ENCODE data around the gene CNKSR3.

CNKSR3 gene

GRCh38 chr6:154500769-154501577 lies 9.5 kb downstream of the CNKSR3 start:
- DNase-seq: peak; percentile 51

GRCh38 chr6:154499855-154500589 lies 10.5 kb downstream of the CNKSR3 start:
- DNase-seq: no peak

DNA sequence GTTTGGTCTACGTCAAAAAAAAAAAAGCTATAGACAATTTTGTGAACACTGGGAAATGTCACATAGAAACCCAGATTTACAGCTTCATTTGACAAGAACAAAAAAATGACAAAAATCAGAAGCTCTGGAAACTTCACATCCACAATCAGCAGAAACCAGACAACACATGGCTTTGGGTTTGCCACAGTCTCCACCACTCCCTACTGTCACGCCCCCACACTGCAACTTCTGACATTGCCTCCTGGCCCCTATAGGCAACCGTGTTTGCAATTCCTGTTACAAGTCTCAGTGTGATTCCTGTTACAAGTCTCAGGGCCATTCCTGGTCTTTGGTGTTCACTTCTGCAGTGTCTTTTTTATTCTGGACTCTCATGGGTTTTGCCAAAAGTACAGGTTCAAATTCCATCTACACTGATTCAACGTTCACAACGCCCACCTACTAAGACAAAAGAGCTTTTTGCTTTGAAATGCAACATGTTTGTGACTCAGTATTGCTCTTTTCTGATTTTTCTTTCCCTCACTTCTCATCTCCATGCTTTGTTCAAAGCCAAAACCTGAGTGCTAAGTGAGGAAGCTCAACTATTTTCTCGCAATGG lies 12.0 kb downstream of the CNKSR3 start:
- DNase-seq: no peak

DNA sequence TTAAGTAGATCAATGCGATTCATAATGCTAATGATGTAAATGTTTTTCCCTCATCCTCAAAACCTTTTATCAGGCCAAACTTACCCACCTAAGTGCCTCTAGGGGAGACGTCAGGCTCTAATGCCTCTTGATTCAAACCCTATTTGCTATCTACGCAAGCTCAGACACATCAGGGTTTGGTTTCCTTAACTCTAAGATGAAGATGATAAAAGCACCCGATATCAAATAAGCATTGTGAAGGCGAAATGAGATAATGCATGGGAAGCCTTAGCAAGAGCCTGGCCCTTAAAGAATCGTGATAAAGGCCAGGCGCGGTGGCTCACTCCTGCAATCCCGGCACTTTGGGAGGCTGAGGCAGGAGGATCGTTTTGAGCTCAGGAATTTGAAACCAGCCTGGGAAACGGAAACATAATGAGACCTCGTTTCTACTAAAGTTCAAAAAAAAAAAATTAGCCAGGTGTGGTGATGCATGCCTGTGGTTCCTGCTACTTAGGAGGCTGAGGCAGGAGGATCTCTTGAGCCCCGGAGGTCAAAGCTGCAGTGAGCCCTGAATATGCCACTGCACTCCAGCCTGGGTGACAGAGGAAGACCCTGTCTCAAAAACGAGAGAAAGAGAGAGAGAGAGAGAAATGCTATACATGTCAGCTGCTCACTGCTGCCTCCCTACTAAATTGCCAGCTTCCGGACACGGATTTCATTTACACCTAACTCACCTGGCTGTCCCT lies 13.5 kb downstream of the CNKSR3 start:
- no peak for DNase-seq

- DNase-seq: peak; percentile 22
Observed at GRCh38 chr6:154496186-154496585, 14.3 kb downstream of the CNKSR3 start.

GRCh38 chr6:154494592-154495311 lies 15.7 kb downstream of the CNKSR3 start:
- DNase-seq: no peak

DNA sequence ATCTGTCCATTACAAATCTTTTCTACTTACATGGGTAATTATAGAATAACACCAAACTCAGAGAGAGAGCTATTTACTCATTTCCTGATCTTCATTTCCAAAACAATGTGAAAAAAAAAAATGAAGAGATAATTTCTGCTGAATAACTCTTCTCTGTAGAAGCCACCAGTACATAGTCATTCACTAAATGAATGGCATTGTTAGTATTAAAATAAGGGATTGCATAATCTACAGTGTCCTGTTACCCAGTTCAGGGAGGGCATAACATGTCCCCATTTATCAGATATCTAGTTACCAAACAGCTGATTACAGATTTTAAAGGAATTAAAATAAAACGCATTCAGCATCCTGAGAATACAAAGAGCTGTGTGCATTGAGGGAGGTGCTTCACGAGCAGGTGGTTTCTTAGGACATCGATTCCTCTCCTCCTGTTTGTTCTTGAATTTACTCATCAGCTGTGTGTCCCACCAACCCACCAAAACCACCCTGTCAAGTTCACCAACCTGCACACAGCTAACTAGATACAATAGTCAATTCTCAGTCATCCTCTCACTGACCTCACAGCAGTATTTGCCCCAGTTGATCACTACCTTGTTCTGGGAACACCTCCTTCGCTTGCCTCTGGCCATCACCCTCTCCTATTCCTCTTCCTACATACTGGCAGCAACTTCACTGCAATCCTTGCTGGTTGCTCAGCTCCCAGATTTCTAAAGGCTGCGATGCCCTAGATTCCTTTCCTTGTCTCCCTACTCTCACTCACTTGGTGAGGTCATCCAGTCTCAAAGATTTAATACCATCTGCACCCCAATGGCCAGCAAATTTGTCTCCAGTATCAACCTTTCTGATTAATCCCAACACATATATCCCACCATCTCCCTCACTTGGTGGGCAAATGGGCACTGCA lies 18.7 kb downstream of the CNKSR3 start:
- peak; percentile 57 for DNase-seq

DNA sequence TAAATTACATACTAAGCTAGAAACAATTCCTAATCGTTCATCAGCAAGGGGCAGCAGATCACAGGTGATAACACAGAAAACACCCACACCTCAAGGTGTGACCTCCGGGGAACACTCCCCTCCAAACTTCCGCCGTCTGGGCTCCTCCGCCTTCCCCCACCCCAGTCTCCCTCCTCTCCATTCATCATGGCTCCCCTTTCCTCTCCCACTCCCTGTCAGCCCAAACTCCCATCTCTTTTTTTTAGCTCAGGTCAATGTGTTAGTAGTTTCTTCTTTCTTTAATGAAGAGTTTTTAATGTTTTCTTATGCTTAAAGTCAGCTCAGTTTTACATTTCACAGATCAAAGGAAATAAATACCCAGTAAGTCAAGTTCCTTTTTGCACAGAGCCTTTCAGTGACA lies 20.7 kb downstream of the CNKSR3 start:
- no peak for DNase-seq

DNA sequence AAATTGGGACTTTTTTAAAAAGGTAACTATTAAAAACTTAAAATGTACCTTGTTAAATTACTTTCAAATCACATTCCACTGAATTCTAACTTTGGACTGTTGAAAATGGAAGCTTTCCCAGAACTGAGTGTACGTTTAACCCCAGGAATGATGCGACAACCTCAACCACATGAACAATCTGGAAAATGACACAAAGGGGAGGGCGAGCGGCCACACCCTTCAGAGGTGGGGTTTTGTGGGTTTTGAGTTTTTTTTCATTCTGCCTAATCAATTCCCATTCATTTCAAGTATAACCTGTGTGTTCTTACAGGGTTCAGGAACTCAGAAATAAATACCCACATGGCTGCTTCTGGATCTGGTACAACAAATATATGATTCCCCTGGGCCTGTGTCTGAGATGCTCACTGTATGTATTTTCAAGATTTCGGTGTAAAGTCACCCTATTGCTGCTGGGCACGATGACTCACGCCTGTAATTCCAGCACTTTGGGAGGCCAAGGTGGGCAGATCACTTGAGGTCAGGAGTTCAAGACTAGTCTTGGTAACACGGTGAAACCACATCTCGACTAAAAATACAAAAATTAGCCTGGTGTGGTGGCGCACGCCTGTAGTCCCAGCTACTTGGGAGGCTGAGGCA lies 21.6 kb downstream of the CNKSR3 start:
- DNase-seq: no peak

GRCh38 chr6:154488248-154488593 lies 22.3 kb downstream of the CNKSR3 start:
- no peak for DNase-seq

GRCh38 chr6:154487367-154488247 lies 22.9 kb downstream of the CNKSR3 start:
- DNase-seq: peak; percentile 59

DNA sequence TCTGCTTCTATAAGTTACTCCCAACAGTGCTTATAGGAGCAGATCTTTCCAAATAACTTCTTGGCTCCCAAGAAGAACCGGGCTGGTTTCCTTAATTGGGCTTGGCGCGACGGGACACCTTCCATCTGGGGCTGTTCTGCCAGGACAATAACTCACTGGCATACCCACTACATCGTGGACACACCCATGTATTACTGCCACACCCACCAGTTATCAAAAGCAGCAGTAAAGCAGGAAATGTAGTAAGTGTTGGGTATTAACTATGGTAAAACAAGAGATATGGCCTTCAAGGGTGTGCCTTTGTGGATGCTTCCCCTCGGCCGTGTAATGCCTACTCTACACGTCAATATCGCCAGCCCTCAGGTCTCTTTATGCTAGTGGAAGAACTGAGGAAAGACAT lies 24.7 kb downstream of the CNKSR3 start:
- DNase-seq: no peak

- DNase-seq: no peak
Observed at GRCh38 chr6:154484942-154485341, 25.5 kb downstream of the CNKSR3 start.

GRCh38 chr6:154482858-154483257 lies 27.6 kb downstream of the CNKSR3 start:
- DNase-seq: no peak

DNA sequence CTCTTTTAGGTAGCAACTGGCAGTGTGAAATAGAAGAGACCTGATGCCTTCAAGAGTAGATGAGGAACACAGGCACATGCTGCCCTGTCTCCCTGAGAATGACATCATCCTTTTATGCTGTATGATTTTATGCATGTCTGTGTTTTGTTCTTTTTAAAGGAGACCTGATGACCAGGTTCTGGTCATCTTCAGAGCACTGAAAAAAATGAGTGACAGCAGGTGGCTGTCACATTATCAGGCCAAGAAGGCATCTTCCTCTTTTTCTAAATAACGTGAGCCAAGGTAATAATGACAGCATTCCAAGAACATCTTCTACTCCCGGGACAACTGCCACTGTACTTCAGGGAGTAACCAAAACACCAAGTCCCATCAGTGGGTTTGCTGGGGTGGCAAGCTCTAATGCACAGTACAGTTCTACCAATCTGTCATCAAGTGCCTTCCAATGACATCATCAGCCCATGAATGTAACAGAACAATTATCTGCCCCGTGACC lies 28.9 kb downstream of the CNKSR3 start:
- DNase-seq: no peak

DNA sequence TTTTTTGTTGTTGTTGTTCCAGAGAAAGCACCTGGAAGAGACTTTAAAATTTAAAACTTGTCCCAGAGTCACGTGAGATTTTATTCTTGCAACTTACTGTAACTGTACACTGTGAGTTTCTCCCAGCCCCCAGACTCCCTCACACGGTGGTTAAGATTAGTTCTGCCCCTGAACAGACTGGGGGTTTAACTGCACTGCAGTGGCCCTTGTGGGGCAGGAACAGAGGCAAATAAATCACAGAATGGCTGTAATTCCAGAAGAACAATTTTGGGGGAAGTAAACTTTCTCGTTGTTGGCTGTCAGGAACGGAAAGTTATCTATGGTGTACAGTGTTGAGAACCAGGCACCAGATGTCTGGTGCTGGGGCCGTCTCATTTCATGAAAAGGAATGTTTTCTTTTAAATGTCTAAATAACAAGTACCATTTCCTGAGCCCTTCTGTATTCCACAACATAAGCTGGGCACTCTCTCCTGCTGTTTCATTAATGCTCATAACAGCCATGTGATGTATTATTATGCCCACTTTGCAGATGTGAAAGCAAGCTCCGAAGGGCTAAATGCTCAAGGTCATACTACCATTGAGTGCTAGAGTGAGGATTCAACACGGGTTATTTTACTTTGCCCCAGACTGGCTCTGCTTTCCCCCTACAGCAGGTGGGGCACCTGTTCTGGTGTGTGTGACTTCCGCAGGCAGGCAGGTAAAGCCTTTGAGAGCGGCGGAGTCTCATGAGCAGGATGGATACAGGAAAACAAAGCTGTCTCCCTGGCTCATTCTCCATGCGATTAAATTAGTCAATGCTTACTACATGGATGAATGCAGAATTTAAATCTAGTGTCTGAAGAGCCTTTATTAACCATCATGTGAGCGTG lies 30.5 kb downstream of the CNKSR3 start:
- DNase-seq: no peak

- no peak for DNase-seq
Observed at GRCh38 chr6:154479351-154479769, 31.1 kb downstream of the CNKSR3 start.

- DNase-seq: no peak
Observed at GRCh38 chr6:154478701-154479060, 31.8 kb downstream of the CNKSR3 start.
